SK-N-SH (cell line): ENCODE measurements around the gene ZKSCAN5. TPM values are rescaled to one million over a fixed set of nuclear protein-coding genes. Genes with fewer than 3 reads are reported as not detected.

ENCODE experiments used
- CTCF ChIA-PET: fragments of 300-600, 350-600 bp; formaldehyde crosslinking; extraction: SDS; loops from one replicate; lab custom pipeline; 2021; lab: Yijun Ruan, JAX
- POLR2A ChIA-PET: fragments of 350-600 bp; sonication (Branson Sonifier 250); formaldehyde crosslinking; extraction: SDS; loops from one replicate; lab custom pipeline; 2020; ENCODE audit warnings: antibody characterized with exemption, inconsistent platforms; lab: Yijun Ruan, JAX
- DNase-seq: peaks from one replicate; pipeline ENCODE4 v3.0.0; 2012
- H2AFZ ChIP-seq: fragments of 200-600 bp; sonication (generic); 2 replicates; pipeline ENCODE4 v1.8.1; 2016; ENCODE audit warnings: antibody characterized with exemption, mild to moderate bottlenecking, low read depth
- H3F3A ChIP-seq: fragments of 200-600 bp; sonication (generic); replicated peaks from 2 replicates; pipeline ENCODE3; 2016; ENCODE audit warnings: antibody characterized with exemption, mild to moderate bottlenecking; ENCODE audit not compliant: insufficient read depth
- H3K27ac ChIP-seq, 2 experiments: fragments of 200-500 bp in 1 of 2; fragments of 200-600 bp in 1 of 2; sonication (Bioruptor generic) in 1 of 2; sonication (generic), shearing (Covaris generic) in 1 of 2; 2 replicates each; pipeline versions ENCODE4 v1.5.1 to v1.6.1; 2014 to 2016; ENCODE audit warnings: low read depth in 2 of 2, inconsistent platforms in 1 of 2, low read length in 1 of 2, mild to moderate bottlenecking in 1 of 2, mixed read lengths in 1 of 2
- H3K27me3 ChIP-seq: fragments of 200-600 bp; sonication (generic), shearing (Covaris generic); 2 replicates; pipeline ENCODE4 v1.6.1; 2016; ENCODE audit warnings: mixed run types; ENCODE audit not compliant: insufficient read depth
- H3K36me3 ChIP-seq, 2 experiments: fragments of 200-500 bp in 1 of 2; fragments of 200-600 bp in 1 of 2; sonication (Bioruptor generic) in 1 of 2; sonication (generic) in 1 of 2; replicated peaks in 1 of 2; 2 replicates each; pipeline versions ENCODE3 to v1.5.1; 2014 to 2016; ENCODE audit warnings: low read length in 1 of 2, mild to moderate bottlenecking in 1 of 2; ENCODE audit not compliant: insufficient read depth in 2 of 2, control insufficient read depth in 1 of 2
- H3K4me1 ChIP-seq, 2 experiments: fragments of 200-500 bp in 1 of 2; fragments of 200-600 bp in 1 of 2; sonication (Bioruptor generic) in 1 of 2; sonication (generic), shearing (Covaris generic) in 1 of 2; 2 replicates each; pipeline versions ENCODE4 v1.5.1 to v1.6.1; 2014 to 2016; ENCODE audit warnings: low read depth in 1 of 2, low read length in 1 of 2, mixed run types in 1 of 2; ENCODE audit not compliant: insufficient read depth in 2 of 2, control insufficient read depth in 1 of 2
- H3K4me2 ChIP-seq: fragments of 200-600 bp; sonication (generic), shearing (Covaris generic); 2 replicates; pipeline ENCODE4 v1.6.1; 2017; ENCODE audit warnings: mixed run types
- H3K4me3 ChIP-seq, 2 experiments: fragments of 200-500 bp in 1 of 2; fragments of 200-600 bp in 1 of 2; sonication (Bioruptor generic) in 1 of 2; sonication (generic), shearing (Covaris generic) in 1 of 2; 2 replicates each; pipeline versions ENCODE4 v1.5.1 to v1.8.1; 2014 to 2016; ENCODE audit warnings: low read depth in 2 of 2, inconsistent platforms in 1 of 2, low read length in 1 of 2, mild to moderate bottlenecking in 1 of 2, mixed read lengths in 1 of 2, moderate library complexity in 1 of 2
- H3K79me2 ChIP-seq: fragments of 200-600 bp; sonication (generic); 2 replicates; pipeline ENCODE4 v1.8.1; 2017; ENCODE audit warnings: mild to moderate bottlenecking; ENCODE audit not compliant: insufficient read depth
- H3K9ac ChIP-seq: fragments of 200-600 bp; sonication (generic); 2 replicates; pipeline ENCODE4 v1.6.1; 2017; ENCODE audit warnings: mixed run types
- H3K9me2 ChIP-seq: fragments of 200-600 bp; sonication (generic); 2 replicates; pipeline ENCODE4 v1.6.1; 2017; ENCODE audit warnings: mixed run types
- H3K9me3 ChIP-seq: fragments of 200-600 bp; sonication (generic); 2 replicates; pipeline ENCODE4 v1.6.1; 2017; ENCODE audit warnings: mixed run types, mild to moderate bottlenecking, moderate library complexity
- H4K20me1 ChIP-seq: fragments of 200-600 bp; sonication (generic); 2 replicates; pipeline ENCODE4 v1.6.1; 2017; ENCODE audit warnings: mild to moderate bottlenecking, mixed run types; ENCODE audit not compliant: insufficient read depth
- CTCF ChIP-seq: fragments of 200-600 bp; sonication (generic); IDR thresholded peaks from 2 replicates; pipeline ENCODE4 v1.6.1; 2017; ENCODE audit warnings: antibody characterized with exemption, mild to moderate bottlenecking, moderate library complexity
- EZH2phosphoT487 ChIP-seq: fragments of 200-600 bp; sonication (generic); IDR thresholded peaks from 2 replicates; pipeline ENCODE4 v1.6.1; 2017; ENCODE audit warnings: low read depth, mixed run types, mild to moderate bottlenecking, antibody characterized with exemption, moderate library complexity, borderline replicate concordance
- FOXJ3 ChIP-seq: sonication (generic); formaldehyde crosslinking; IDR thresholded peaks from 2 replicates; pipeline ENCODE4 v1.5.1; 2020; ENCODE audit warnings: mild to moderate bottlenecking, missing genetic modification reagents
- FOXM1 ChIP-seq: IDR thresholded peaks from 2 replicates; pipeline ENCODE4 v1.4.0; 2012; ENCODE audit warnings: low read depth, mild to moderate bottlenecking
- GABPA ChIP-seq: IDR thresholded peaks from 2 replicates; pipeline ENCODE4 v1.4.0; 2012; ENCODE audit warnings: low read depth, mild to moderate bottlenecking
- GATA2 ChIP-seq: sonication (generic); formaldehyde crosslinking; IDR thresholded peaks from 2 replicates; pipeline ENCODE4 v1.5.0; 2020; ENCODE audit warnings: mild to moderate bottlenecking, missing genetic modification reagents
- IRF3 ChIP-seq: fragments of 150-350 bp; IDR thresholded peaks from 2 replicates; pipeline ENCODE4 v1.6.1; 2016; ENCODE audit warnings: mild to moderate bottlenecking, low read depth, low read length
- JUND ChIP-seq: IDR thresholded peaks from 2 replicates; pipeline ENCODE4 v1.4.0; 2012
- MAX ChIP-seq: IDR thresholded peaks from 2 replicates; pipeline ENCODE4 v1.4.0; 2012; ENCODE audit warnings: low read depth
- MEF2A ChIP-seq: IDR thresholded peaks from 2 replicates; pipeline ENCODE4 v1.4.0; 2012; ENCODE audit warnings: low read depth, borderline replicate concordance
- MXI1 ChIP-seq: IDR thresholded peaks from 2 replicates; pipeline ENCODE4 v1.6.1; 2012; ENCODE audit warnings: mild to moderate bottlenecking, low read depth, low read length, improper control_type of control experiment
- NFIC ChIP-seq: IDR thresholded peaks from 2 replicates; pipeline ENCODE4 v1.4.0; 2012; ENCODE audit warnings: borderline replicate concordance
- POLR2AphosphoS5 ChIP-seq: IDR thresholded peaks from 2 replicates; pipeline ENCODE4 v1.6.1; 2012; ENCODE audit warnings: low read depth, low read length
- RAD21 ChIP-seq: IDR thresholded peaks from 2 replicates; pipeline ENCODE4 v1.6.1; 2012; ENCODE audit warnings: mild to moderate bottlenecking, low read length
- RCOR1 ChIP-seq: fragments of 150-350 bp; IDR thresholded peaks from 2 replicates; pipeline ENCODE4 v1.6.1; 2017; ENCODE audit warnings: antibody characterized with exemption, low read length
- RFX5 ChIP-seq: IDR thresholded peaks from 2 replicates; pipeline ENCODE4 v1.6.1; 2012; ENCODE audit warnings: mild to moderate bottlenecking, improper control_type of control experiment, low read length
- RXRA ChIP-seq: IDR thresholded peaks from 2 replicates; pipeline ENCODE4 v1.4.0; 2012; ENCODE audit warnings: low read depth, mild to moderate bottlenecking, borderline replicate concordance
- SIN3A ChIP-seq: IDR thresholded peaks from 2 replicates; pipeline ENCODE4 v1.6.1; 2012; ENCODE audit warnings: low read depth, mild to moderate bottlenecking, low read length, moderate library complexity, borderline replicate concordance
- SMC3 ChIP-seq: IDR thresholded peaks from 2 replicates; pipeline ENCODE4 v1.6.1; 2012; ENCODE audit warnings: low read depth, low read length, improper control_type of control experiment
- TAF1 ChIP-seq: IDR thresholded peaks from 2 replicates; pipeline ENCODE4 v1.6.1; 2012; ENCODE audit warnings: low read depth, mild to moderate bottlenecking, low read length, moderate library complexity, borderline replicate concordance
- TCF12 ChIP-seq: IDR thresholded peaks from 2 replicates; pipeline ENCODE4 v1.4.0; 2012
- TEAD4 ChIP-seq: IDR thresholded peaks from 2 replicates; pipeline ENCODE4 v1.4.0; 2012; ENCODE audit warnings: mild to moderate bottlenecking, borderline replicate concordance; ENCODE audit not compliant: insufficient read depth
- USF1 ChIP-seq: IDR thresholded peaks from 2 replicates; pipeline ENCODE4 v1.4.0; 2012; ENCODE audit warnings: low read depth, borderline replicate concordance
- YY1 ChIP-seq: IDR thresholded peaks from 2 replicates; pipeline ENCODE4 v1.4.0; 2012; ENCODE audit warnings: low read depth, mild to moderate bottlenecking
- WGBS: methylation state at CpG from one replicate; pipeline ENCODE4 v1.1.6; 2017; ENCODE audit warnings: low lambda C conversion rate; 5-methylcytosine and 5-hydroxymethylcytosine counted together
- polyA plus RNA-seq, 3 experiments: library from polyadenylated mRNA; depleted of rRNA; stranded (reverse); fragments of >200 nt; gene quantifications; 2 replicates each; pipeline ENCODE4 v1.2.3, GENCODE V29; 2012
- TF ChIP-seq, protein P1 (sequence below): IDR thresholded peaks from 2 replicates; pipeline ENCODE4; 2012
- TF ChIP-seq, protein P2 (sequence below): IDR thresholded peaks from 2 replicates; pipeline ENCODE4 v1.4.0; 2012; ENCODE audit warnings: low read depth, borderline replicate concordance

ZKSCAN5 gene
- polyA plus RNA-seq, 1 of the 3 experiments (the other 2 are of a cell fraction): 7.5 TPM

GRCh38 chr7:99558306-99559174 lies 54.1 kb downstream of the ZKSCAN5 start, which contains the start of gene ZNF655:
Gene ZNF655, plus strand, starts transcription at chr7:99558642. Its CDS starts 1,918 bp downstream, at chr7:99560560.
- POLR2A ChIA-PET: interaction anchor here (0.6 to 2.6 kb wide), 13 partner anchors 8 to 870 kb away, joined by 3 to 23 read pairs (median 4); partner anchors contain the start of genes BUD31, PDAP1, ZCWPW1 and ZKSCAN5
- CTCF ChIA-PET: interaction anchor here (0.7 to 2.7 kb wide), 4 partner anchors 14 to 141 kb away, joined by 3 to 13 read pairs (median 8); partner anchors contain the start of gene ZSCAN25
- TF ChIP-seq, protein P1, sequence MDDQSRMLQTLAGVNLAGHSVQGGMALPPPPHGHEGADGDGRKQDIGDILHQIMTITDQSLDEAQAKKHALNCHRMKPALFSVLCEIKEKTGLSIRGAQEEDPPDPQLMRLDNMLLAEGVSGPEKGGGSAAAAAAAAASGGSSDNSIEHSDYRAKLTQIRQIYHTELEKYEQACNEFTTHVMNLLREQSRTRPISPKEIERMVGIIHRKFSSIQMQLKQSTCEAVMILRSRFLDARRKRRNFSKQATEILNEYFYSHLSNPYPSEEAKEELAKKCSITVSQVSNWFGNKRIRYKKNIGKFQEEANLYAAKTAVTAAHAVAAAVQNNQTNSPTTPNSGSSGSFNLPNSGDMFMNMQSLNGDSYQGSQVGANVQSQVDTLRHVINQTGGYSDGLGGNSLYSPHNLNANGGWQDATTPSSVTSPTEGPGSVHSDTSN: peak; percentile 64; the same call in 1 of the 2 replicates
- TF ChIP-seq GATA2 (CRISPR knock-in tag): no peak
- TF ChIP-seq FOXM1: no peak
- TF ChIP-seq RXRA: no peak
- peak; percentile 83 for TF ChIP-seq TAF1
- no peak for TF ChIP-seq EZH2phosphoT487
- TF ChIP-seq POLR2AphosphoS5: peak; percentile 95
- TF ChIP-seq IRF3: peak; percentile 55; the same call in 1 of the 2 replicates
- TF ChIP-seq CTCF: no peak
- TF ChIP-seq RAD21: no peak
- peak; percentile 86 for TF ChIP-seq GABPA
- peak; percentile 89 for TF ChIP-seq YY1
- no peak for TF ChIP-seq TEAD4
- peak; percentile 91 for TF ChIP-seq RCOR1
- TF ChIP-seq MAX: peak; percentile 91
- peak; percentile 67; the same call in 1 of the 2 replicates for TF ChIP-seq SIN3A
- no peak for TF ChIP-seq SMC3
- no peak for TF ChIP-seq RFX5
- TF ChIP-seq JUND: no peak
- TF ChIP-seq TCF12: peak; percentile 45
- TF ChIP-seq MEF2A: no peak
- no peak for TF ChIP-seq USF1
- TF ChIP-seq FOXJ3 (CRISPR knock-in tag): no peak
- TF ChIP-seq, protein P2, sequence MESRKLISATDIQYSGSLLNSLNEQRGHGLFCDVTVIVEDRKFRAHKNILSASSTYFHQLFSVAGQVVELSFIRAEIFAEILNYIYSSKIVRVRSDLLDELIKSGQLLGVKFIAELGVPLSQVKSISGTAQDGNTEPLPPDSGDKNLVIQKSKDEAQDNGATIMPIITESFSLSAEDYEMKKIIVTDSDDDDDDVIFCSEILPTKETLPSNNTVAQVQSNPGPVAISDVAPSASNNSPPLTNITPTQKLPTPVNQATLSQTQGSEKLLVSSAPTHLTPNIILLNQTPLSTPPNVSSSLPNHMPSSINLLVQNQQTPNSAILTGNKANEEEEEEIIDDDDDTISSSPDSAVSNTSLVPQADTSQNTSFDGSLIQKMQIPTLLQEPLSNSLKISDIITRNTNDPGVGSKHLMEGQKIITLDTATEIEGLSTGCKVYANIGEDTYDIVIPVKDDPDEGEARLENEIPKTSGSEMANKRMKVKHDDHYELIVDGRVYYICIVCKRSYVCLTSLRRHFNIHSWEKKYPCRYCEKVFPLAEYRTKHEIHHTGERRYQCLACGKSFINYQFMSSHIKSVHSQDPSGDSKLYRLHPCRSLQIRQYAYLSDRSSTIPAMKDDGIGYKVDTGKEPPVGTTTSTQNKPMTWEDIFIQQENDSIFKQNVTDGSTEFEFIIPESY: no peak
- TF ChIP-seq NFIC: no peak
- TF ChIP-seq MXI1: peak; percentile 75

More at GRCh38 chr7:99558306-99559174, 54.1 kb downstream of the ZKSCAN5 start, which contains the start of gene ZNF655:
- WGBS: under 1% methylated on average over 54 of the region's 73 CpGs
- peak within 1 kb of the TSS; percentile 88 to 98 for H3K4me3 ChIP-seq
- H2AFZ ChIP-seq: peak within 1 kb of the TSS; percentile 90
- no peaks in the 10 kb centered on the region for H3K27me3 ChIP-seq
- peak within 1 kb of the TSS; percentile 99 for H3K9ac ChIP-seq
- peaks cover 50% of the 10 kb centered on the region for H3F3A ChIP-seq
- no peaks in the 10 kb centered on the region for H3K9me2 ChIP-seq
- no peaks in the 10 kb centered on the region for H4K20me1 ChIP-seq
- H3K27ac ChIP-seq: peak within 1 kb of the TSS; percentile 97 to 99
- no peaks in the 10 kb centered on the region for H3K9me3 ChIP-seq
- peaks cover 20 to 34% of the 10 kb centered on the region in 2 experiments for H3K4me1 ChIP-seq
- DNase-seq: peak; percentile 100
- H3K36me3 ChIP-seq: peaks cover 53 to 54% of the 10 kb centered on the region in 2 experiments
- peak within 1 kb of the TSS; percentile 89 for H3K4me2 ChIP-seq
- H3K79me2 ChIP-seq: peaks cover 76% of the 10 kb centered on the region
